Peyer's patch (tissue), 4 donors: Measurements from ENCODE around the gene ARL6IP4. TPM values are rescaled to one million over a fixed set of nuclear protein-coding genes. Genes with fewer than 3 reads are reported as not detected.

Experiments
- DNase-seq, 3 donors: peaks; one replicate each; pipeline ENCODE4 v3.0.0-alpha.2; 2017 to 2019
- H3K27ac ChIP-seq, 4 donors: fragments of 200-600 bp; sonication (generic); one replicate each; pipeline ENCODE4 v1.5.1; 2016 to 2019
- H3K27me3 ChIP-seq, 2 donors: fragments of 200-600 bp; sonication (generic); one replicate each; pipeline ENCODE4 v1.5.1; 2019
- H3K36me3 ChIP-seq, 3 donors: fragments of 200-600 bp; sonication (generic); one replicate each; pipeline ENCODE4 v1.5.1; 2016 to 2019
- H3K4me1 ChIP-seq, 4 donors: fragments of 200-600 bp; sonication (generic); one replicate each; pipeline ENCODE4 v1.5.1; 2016 to 2019
- H3K4me3 ChIP-seq, 4 donors: fragments of 200-600 bp; sonication (generic); 1 replicate in 3 of 4; 2 replicates in 1 of 4; pipeline ENCODE4 v1.5.1; 2016 to 2019; ENCODE audit warnings: mild to moderate bottlenecking in 1 of 4
- H3K9me3 ChIP-seq, 4 donors: fragments of 200-600 bp; sonication (generic); one replicate each; pipeline ENCODE4 v1.5.1; 2016 to 2019; ENCODE audit warnings: mild to moderate bottlenecking in 1 of 4
- POLR2A ChIP-seq, 2 donors: fragments of 450-650 bp; IDR thresholded peaks; one replicate each; pipeline ENCODE4 v1.5.1; 2017; ENCODE audit warnings: antibody characterized with exemption in 2 of 2, mild to moderate bottlenecking in 2 of 2, moderate library complexity in 2 of 2
- small RNA-seq, 2 donors: library from RNA; depleted of rRNA; stranded (forward); fragments of <200 nt; gene quantifications; one replicate each; pipeline ENCODE3, GENCODE V24; 2016
- total RNA-seq, 4 donors: library from RNA; depleted of rRNA; stranded (reverse); fragments of >200 nt; gene quantifications; one replicate each; pipeline ENCODE4 v1.1.0, GENCODE V29; 2016
- TF ChIP-seq, protein P1 (sequence below), 6 experiments: fragments of 450-650 bp in 4 of 6; fragments of 200-600 bp in 2 of 6; sonication (generic) in 1 of 6; IDR thresholded peaks; one replicate each; pipeline ENCODE4 v1.5.1; 2017 to 2019; ENCODE audit warnings: antibody characterized with exemption in 6 of 6, mild to moderate bottlenecking in 3 of 6, moderate library complexity in 1 of 6

The ARL6IP4 gene
- total RNA-seq, 4 donors from 2014 or later = 155 to 216 (median 180) TPM

DNA sequence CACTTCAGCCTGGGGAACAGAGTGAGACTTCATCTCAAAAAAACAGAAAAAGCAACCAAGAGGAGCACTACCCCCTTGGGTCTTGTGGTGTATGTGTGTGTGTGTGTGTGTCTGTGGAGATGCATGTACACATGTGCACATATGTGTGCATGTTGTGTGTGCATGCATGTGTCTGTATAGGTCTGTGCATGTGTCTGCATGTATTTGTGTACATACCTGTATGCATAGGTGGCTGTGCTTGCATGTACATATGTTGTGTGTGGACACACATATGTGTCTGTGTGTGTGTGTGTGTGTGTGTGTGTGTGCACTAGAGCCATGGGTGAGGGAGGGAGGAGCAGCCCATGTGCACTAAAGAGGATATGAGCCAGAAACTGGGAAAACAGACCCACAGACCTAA lies 49.1 kb downstream of the ARL6IP4 start:
- H3K4me3 ChIP-seq = no peak overlapping the region
- H3K36me3 ChIP-seq = peaks cover 0 to 27% (median 0%) of the 10 kb centered on the region in 3 donors
- H3K27ac ChIP-seq = no peak overlapping the region
- TF ChIP-seq, protein P1, sequence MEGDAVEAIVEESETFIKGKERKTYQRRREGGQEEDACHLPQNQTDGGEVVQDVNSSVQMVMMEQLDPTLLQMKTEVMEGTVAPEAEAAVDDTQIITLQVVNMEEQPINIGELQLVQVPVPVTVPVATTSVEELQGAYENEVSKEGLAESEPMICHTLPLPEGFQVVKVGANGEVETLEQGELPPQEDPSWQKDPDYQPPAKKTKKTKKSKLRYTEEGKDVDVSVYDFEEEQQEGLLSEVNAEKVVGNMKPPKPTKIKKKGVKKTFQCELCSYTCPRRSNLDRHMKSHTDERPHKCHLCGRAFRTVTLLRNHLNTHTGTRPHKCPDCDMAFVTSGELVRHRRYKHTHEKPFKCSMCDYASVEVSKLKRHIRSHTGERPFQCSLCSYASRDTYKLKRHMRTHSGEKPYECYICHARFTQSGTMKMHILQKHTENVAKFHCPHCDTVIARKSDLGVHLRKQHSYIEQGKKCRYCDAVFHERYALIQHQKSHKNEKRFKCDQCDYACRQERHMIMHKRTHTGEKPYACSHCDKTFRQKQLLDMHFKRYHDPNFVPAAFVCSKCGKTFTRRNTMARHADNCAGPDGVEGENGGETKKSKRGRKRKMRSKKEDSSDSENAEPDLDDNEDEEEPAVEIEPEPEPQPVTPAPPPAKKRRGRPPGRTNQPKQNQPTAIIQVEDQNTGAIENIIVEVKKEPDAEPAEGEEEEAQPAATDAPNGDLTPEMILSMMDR (IDR thresholded peaks at IDR 0.05) = no peak
- no peak for TF ChIP-seq POLR2A (IDR thresholded peaks at IDR 0.05)
- H3K27me3 ChIP-seq = no peaks in the 10 kb centered on the region
- DNase-seq = no peak
- no peaks in the 10 kb centered on the region for H3K9me3 ChIP-seq
- peaks cover 0 to 5% (median 0%) of the 10 kb centered on the region in 4 donors for H3K4me1 ChIP-seq

DNA sequence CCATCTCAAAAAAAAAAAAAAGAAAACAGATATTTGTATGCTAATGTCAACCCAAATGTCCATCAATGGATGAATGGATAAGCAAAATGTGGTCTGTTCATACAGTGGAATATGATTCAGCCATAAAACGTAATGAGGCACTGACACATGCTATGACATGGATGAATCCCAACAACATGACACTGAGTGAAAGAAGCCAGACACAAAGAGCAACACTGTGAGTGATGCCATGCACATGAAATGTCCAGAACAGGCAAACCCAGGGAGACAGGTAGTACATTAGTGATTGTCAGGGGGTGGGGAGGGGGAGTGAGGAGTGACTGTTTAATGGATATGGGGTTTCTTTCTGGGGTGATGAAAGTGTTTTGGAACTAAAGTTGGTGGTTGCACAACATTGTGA lies 50.2 kb downstream of the ARL6IP4 start:
- Histone ChIP-seq H3K27ac (no peak overlapping the region), H3K4me3 (no peak overlapping the region), H3K36me3 (peaks cover 0 to 27% (median 0%) of the 10 kb centered on the region in 3 donors), H3K27me3 (no peaks in the 10 kb centered on the region), H3K9me3 (no peaks in the 10 kb centered on the region), H3K4me1 (peaks cover 0 to 5% (median 0%) of the 10 kb centered on the region in 4 donors)
- DNase-seq = no peak
- TF ChIP-seq, protein P1 (IDR thresholded peaks at IDR 0.05) = no peak
- TF ChIP-seq POLR2A (IDR thresholded peaks at IDR 0.05) = no peak

DNA sequence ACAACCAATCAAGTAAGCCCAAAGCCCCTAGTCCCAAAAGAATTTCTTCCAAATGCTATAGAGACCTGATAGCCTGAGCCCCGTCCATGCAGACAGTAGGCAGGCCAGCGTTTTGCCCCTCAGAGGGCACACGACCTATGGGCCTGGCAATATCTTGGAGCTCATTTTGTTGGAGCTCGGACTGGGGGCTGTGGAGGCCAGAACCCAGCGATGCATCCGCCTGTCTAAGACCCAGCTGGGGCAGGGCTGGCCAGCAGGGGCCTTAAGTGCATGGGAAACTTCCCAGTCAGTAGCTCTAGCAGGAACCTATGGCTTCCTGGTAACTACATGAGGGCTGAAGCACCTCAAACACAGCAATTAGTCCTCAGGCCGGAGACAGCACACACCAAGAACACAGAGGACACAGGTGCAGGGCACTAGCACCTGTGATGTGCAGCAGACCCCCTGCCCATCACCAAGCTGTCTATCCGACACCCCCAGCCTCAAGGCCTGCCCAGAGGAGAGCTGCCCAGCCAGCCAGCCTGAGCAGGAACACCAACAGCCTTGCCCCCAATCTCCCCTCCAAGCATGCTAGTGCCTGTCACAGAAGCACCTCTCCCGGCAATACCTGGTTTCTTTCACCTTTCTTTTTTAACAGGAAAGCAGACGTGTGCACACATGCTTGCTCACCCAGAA lies 50.8 kb downstream of the ARL6IP4 start:
- no peaks in the 10 kb centered on the region for H3K27me3 ChIP-seq
- H3K27ac ChIP-seq = no peak overlapping the region
- H3K36me3 ChIP-seq = peaks cover 0 to 27% (median 0%) of the 10 kb centered on the region in 3 donors

More for the DNA sequence above, 50.8 kb downstream of the ARL6IP4 start:
- peaks cover 0 to 5% (median 0%) of the 10 kb centered on the region in 4 donors for H3K4me1 ChIP-seq
- no peak for DNase-seq
- H3K9me3 ChIP-seq = no peaks in the 10 kb centered on the region
- H3K4me3 ChIP-seq = no peak overlapping the region
- TF ChIP-seq, protein P1 (IDR thresholded peaks at IDR 0.05) = no peak
- TF ChIP-seq POLR2A (IDR thresholded peaks at IDR 0.05) = no peak

Small RNA genes lying within 50 kb of the gene (small RNA-seq; reads per million reads assigned to genes)
- gene ARL6IP4 (0 reads per million in 2 donors), gene MIR4304 (0 reads per million in 2 donors)

Other genes with a start within 250 kb of the ARL6IP4 start
- not detected for gene HCAR1, start 249.8 kb upstream of the ARL6IP4 start, total RNA-seq
- 10 to 100 TPM; 15.7 to 27.7 (median 22.4) TPM for gene DENR, start 227.9 kb upstream of the ARL6IP4 start, total RNA-seq
- 1 to 10 TPM in 2 of 4 donors, under 1 TPM in 1, not detected in 1; 0.35 to 8.3 (median 1.1) TPM for gene CCDC62, start 206.1 kb upstream of the ARL6IP4 start, total RNA-seq
- 100 to 1,000 TPM; 208 to 265 (median 238) TPM for gene HIP1R, start 145.2 kb upstream of the ARL6IP4 start, total RNA-seq
- gene VPS37B, start 84.6 kb upstream of the ARL6IP4 start, total RNA-seq = 10 to 100 TPM; 49.5 to 92.8 (median 58.4) TPM
- gene ABCB9, start 14.2 kb upstream of the ARL6IP4 start, total RNA-seq = 10 to 100 TPM in 3 of 4 donors, 1 to 10 TPM in 1; 8.8 to 29.7 (median 17.4) TPM
- gene OGFOD2, start 5.4 kb upstream of the ARL6IP4 start, total RNA-seq = 10 to 100 TPM; 29.9 to 37.1 (median 31.4) TPM
- 10 to 100 TPM; 12.3 to 37.0 (median 23.6) TPM for gene PITPNM2, start 170.4 kb downstream of the ARL6IP4 start, total RNA-seq